ENCODE data around the gene ACOX3. TPM values are rescaled to one million over a fixed set of nuclear protein-coding genes. Genes with fewer than 3 reads are reported as not detected.

ACOX3 gene
- polyA plus RNA-seq, 2 of the 4 experiments (the other 2 are of a cell fraction), result 4.9 to 8.2 TPM

DNA sequence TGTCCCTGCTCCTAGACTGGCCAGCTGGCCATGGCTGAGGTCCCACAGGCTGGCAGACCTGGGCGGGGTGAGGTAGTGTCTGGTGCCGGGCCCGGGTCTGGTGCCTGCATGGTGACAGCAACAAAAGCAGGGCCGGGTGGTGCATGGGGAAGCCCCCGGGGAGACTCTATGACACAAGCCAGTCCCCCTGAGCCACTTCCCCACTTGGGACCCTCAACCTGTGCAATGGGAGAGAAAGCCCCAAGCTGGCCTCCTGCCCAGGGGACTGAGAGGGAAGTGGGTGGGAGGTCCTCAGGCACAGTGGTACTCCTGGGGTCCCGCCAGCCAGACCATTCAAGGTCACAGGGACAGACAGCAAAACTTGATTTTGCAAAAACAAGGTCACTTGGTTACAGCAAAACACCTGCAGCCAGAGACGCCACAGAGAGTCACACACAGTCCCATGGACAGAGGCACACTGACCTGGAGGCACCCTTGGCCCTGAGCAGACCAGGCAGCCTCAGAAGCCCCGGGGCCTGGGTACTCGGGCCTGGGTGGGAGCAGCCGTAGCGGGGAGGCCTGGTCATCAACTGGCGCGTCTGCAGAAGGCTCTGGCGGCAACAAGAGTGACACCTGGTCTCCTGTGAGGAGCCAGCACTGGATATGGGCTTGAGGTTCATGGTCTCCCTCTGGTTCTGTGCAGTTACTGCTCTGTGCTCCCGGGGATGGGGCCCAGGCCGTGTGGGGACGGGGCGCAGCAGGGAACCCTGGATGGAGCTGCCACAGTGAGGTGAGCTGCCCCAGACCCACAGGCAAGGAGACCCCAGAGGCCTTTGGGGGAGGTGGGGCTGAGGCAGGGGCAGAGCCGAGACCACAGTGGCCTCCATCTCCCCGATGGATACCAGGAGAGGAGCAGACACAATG, 110.4 kb downstream of the ACOX3 start:
- TF ChIP-seq KDM5A (IDR thresholded peaks at IDR 0.05), result no peak
- POLR2A ChIA-PET, result no interaction called here

GRCh38 chr4:8329560-8329858, 111.0 kb downstream of the ACOX3 start:
- FAIRE-seq, result no peak
- no peaks in the 10 kb centered on the region for H3K4me1 ChIP-seq
- WGBS (ENCODE audit: missing lambda C conversion rate), result 88% methylated on average over 4 of the region's 6 CpGs

More for the DNA sequence above, 110.4 kb downstream of the ACOX3 start:
- DNase-seq (ENCODE audit: low read depth in 1 of 2, low spot score in 1 of 2) (no peak), FAIRE-seq (no peak), ATAC-seq (no peak)
- CTCF ChIA-PET, result interaction anchor here (0.9 to 1.6 kb wide), 2 partner anchors 12 to 14 kb away, joined by 4 to 6 read pairs; no protein-coding TSS in a partner anchor
- H3K4me3 ChIP-seq, result no peak overlapping the region
- WGBS (ENCODE audit: missing lambda C conversion rate), result 72% methylated on average over 7 of the region's 20 CpGs
- H3K9me3 ChIP-seq, result no peaks in the 10 kb centered on the region; the same call in 2 of the 3 replicates
- no peak overlapping the region for H3K27ac ChIP-seq
- no peak overlapping the region for H3K4me2 ChIP-seq
- no peaks in the 10 kb centered on the region for H3K4me1 ChIP-seq

DNA sequence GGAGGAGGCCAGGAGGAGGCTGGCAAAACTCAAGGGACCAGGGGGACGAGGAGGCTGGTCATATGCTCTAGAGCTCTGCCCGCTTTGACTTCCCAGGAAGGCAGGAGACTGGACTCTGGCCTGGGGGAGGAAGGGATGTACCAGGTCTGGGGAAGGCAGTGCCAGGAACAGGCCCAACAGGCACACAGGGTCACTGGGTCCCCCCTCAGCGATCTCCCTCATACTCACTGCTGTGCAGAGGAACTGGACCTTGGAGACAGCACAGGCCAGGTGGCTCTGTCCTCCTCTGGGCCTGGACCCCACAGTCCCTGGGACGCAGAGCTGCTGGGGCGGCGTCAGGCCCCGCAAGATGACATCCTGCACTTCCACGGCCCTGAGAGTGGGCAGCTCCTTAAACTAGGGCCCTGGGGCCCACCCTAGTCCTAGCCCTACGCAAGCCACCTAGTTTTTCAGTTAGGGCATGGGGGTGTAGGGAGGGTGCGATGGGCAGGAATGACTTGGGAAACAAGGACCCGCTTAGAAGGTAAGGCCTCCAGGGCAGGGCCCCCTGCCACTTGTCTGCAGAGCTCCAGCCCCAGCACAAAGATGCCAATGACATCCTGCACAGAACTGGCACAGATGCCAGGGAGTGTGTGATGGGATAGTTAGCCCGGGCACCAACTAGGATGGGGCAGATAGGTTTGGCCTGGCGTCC, 111.5 kb downstream of the ACOX3 start:
- POLR2A ChIA-PET, result no interaction called here
- FAIRE-seq (no peak), DNase-seq (ENCODE audit: low read depth in 1 of 2, low spot score in 1 of 2) (no peak), ATAC-seq (no peak)
- 67% methylated on average over 3 of the region's 13 CpGs for WGBS (ENCODE audit: missing lambda C conversion rate)
- H3K4me3 ChIP-seq, result no peak overlapping the region
- TF ChIP-seq MYC (IDR thresholded peaks at IDR 0.05; ENCODE audit: borderline replicate concordance, low read length), result no peak
- no peak for TF ChIP-seq REST (IDR thresholded peaks at IDR 0.05)
- no peak for TF ChIP-seq NR3C1 (IDR thresholded peaks at IDR 0.05)
- no peak for TF ChIP-seq FOXS1 (CRISPR knock-in tag; IDR thresholded peaks at IDR 0.05)
- TF ChIP-seq, protein P1, sequence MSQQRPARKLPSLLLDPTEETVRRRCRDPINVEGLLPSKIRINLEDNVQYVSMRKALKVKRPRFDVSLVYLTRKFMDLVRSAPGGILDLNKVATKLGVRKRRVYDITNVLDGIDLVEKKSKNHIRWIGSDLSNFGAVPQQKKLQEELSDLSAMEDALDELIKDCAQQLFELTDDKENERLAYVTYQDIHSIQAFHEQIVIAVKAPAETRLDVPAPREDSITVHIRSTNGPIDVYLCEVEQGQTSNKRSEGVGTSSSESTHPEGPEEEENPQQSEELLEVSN (IDR thresholded peaks at IDR 0.05; ENCODE audit: borderline replicate concordance, low read depth), result no peak
- no peak for TF ChIP-seq POLR2A (IDR thresholded peaks at IDR 0.05; ENCODE audit: low read length)
- TF ChIP-seq TFCP2L1 (CRISPR knock-in tag; IDR thresholded peaks at IDR 0.05), result no peak
- TF ChIP-seq ELK1 (IDR thresholded peaks at IDR 0.05; ENCODE audit: low read depth, low read length), result no peak
- TF ChIP-seq CEBPB (IDR thresholded peaks at IDR 0.05), result no peak
- TF ChIP-seq, protein P2, sequence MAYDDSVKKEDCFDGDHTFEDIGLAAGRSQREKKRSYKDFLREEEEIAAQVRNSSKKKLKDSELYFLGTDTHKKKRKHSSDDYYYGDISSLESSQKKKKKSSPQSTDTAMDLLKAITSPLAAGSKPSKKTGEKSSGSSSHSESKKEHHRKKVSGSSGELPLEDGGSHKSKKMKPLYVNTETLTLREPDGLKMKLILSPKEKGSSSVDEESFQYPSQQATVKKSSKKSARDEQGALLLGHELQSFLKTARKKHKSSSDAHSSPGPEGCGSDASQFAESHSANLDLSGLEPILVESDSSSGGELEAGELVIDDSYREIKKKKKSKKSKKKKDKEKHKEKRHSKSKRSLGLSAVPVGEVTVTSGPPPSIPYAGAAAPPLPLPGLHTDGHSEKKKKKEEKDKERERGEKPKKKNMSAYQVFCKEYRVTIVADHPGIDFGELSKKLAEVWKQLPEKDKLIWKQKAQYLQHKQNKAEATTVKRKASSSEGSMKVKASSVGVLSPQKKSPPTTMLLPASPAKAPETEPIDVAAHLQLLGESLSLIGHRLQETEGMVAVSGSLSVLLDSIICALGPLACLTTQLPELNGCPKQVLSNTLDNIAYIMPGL (CRISPR knock-in tag; IDR thresholded peaks at IDR 0.05; ENCODE audit: borderline replicate concordance), result no peak
- TF ChIP-seq CBX2 (IDR thresholded peaks at IDR 0.05; ENCODE audit: borderline replicate concordance, low read depth), result no peak
- no peak for TF ChIP-seq PHF8 (IDR thresholded peaks at IDR 0.05; ENCODE audit: borderline replicate concordance, low read depth)
- no peaks in the 10 kb centered on the region; the same call in 2 of the 3 replicates for H3K9me3 ChIP-seq
- no peak overlapping the region for H3K4me2 ChIP-seq
- CTCF ChIA-PET, result interaction anchor here (1.1 to 1.6 kb wide), 3 partner anchors 13 to 62 kb away, joined by 3 to 6 read pairs (median 4); no protein-coding TSS in a partner anchor
- H3K27ac ChIP-seq, result no peak overlapping the region
- H3K4me1 ChIP-seq, result no peaks in the 10 kb centered on the region

More at GRCh38 chr4:8329560-8329858, 111.0 kb downstream of the ACOX3 start:
- Histone ChIP-seq H3K4me2 (no peak overlapping the region), H3K4me3 (no peak overlapping the region), H3K9me3 (no peaks in the 10 kb centered on the region), H3K27ac (no peak overlapping the region)
- CTCF ChIA-PET, result interaction anchor here (1.6 kb wide), 1 partner anchor 14 kb away, joined by 6 read pairs; no protein-coding TSS in a partner anchor
- TF ChIP-seq CBX8 (IDR thresholded peaks at IDR 0.05), result no peak
- TF ChIP-seq JUNB (IDR thresholded peaks at IDR 0.05), result no peak
- no peak for TF ChIP-seq JUN (IDR thresholded peaks at IDR 0.05)
- TF ChIP-seq HDAC2 (IDR thresholded peaks at IDR 0.05), result no peak
- no peak for TF ChIP-seq CEBPB (IDR thresholded peaks at IDR 0.05)
- TF ChIP-seq RARB (CRISPR knock-in tag; IDR thresholded peaks at IDR 0.05), result no peak
- no peak for TF ChIP-seq HOXB5 (CRISPR knock-in tag; IDR thresholded peaks at IDR 0.05)
- no peak for TF ChIP-seq NR3C1 (IDR thresholded peaks at IDR 0.05)
- no peak for TF ChIP-seq KDM1A (IDR thresholded peaks at IDR 0.05; ENCODE audit: low read depth)
- no peak for TF ChIP-seq MAFK (IDR thresholded peaks at IDR 0.05; ENCODE audit: partially characterized antibody)
- no peak for TF ChIP-seq CBX2 (IDR thresholded peaks at IDR 0.05; ENCODE audit: borderline replicate concordance, low read depth)
- no peak for TF ChIP-seq SMC3 (IDR thresholded peaks at IDR 0.05)
- TF ChIP-seq ZNF302 (CRISPR knock-in tag; IDR thresholded peaks at IDR 0.05), result no peak
- no peak for TF ChIP-seq MAZ (IDR thresholded peaks at IDR 0.05; ENCODE audit: borderline replicate concordance, low read depth, low read length)
- no peak for TF ChIP-seq EHF (CRISPR knock-in tag; IDR thresholded peaks at IDR 0.05)
- TF ChIP-seq POLR2A (IDR thresholded peaks at IDR 0.05; ENCODE audit: low read length), result no peak
- no peak for TF ChIP-seq FOXS1 (CRISPR knock-in tag; IDR thresholded peaks at IDR 0.05)
- TF ChIP-seq, protein P2 (CRISPR knock-in tag; IDR thresholded peaks at IDR 0.05; ENCODE audit: borderline replicate concordance), result no peak
- DNase-seq (ENCODE audit: low read depth in 1 of 2, low spot score in 1 of 2), result no peak
- no peak for ATAC-seq
- POLR2A ChIA-PET, result no interaction called here
